Esophagus squamous epithelium (tissue), 5 donors: Measurements from ENCODE around the gene ZNRF3. TPM values are rescaled to one million over a fixed set of nuclear protein-coding genes. Genes with fewer than 3 reads are reported as not detected.

Source experiments
- DNase-seq: peaks from one replicate; lab custom pipeline; 2025; lab: John Stamatoyannopoulos, UW
- H3K27ac ChIP-seq, 4 donors: fragments of 200-600 bp; sonication (generic); one replicate each; pipeline ENCODE4 v1.5.1; 2016 to 2019; ENCODE audit warnings: mild to moderate bottlenecking in 1 of 4
- H3K27me3 ChIP-seq, 4 donors: fragments of 200-600 bp; sonication (generic); 1 replicate in 3 of 4; 2 replicates in 1 of 4; pipeline versions ENCODE4 v1.5.1 to v1.6.0; 2017 to 2021; ENCODE audit warnings: antibody characterized with exemption in 1 of 4
- H3K36me3 ChIP-seq, 3 donors: fragments of 200-600 bp; sonication (generic); one replicate each; pipeline ENCODE4 v1.5.1; 2016 to 2019
- H3K4me1 ChIP-seq, 3 donors: fragments of 200-600 bp; sonication (generic); one replicate each; pipeline ENCODE4 v1.5.1; 2017 to 2019
- H3K4me3 ChIP-seq, 4 donors: fragments of 200-600 bp; sonication (generic); 1 replicate in 3 of 4; 2 replicates in 1 of 4; pipeline ENCODE4 v1.5.1; 2016 to 2019; ENCODE audit warnings: mild to moderate bottlenecking in 2 of 4, moderate library complexity in 1 of 4
- H3K9me3 ChIP-seq, 3 donors: fragments of 200-600 bp; sonication (generic); one replicate each; pipeline ENCODE4 v1.5.1; 2016 to 2019
- POLR2A ChIP-seq, 4 donors: fragments of 450-650 bp; IDR thresholded peaks; one replicate each; pipeline ENCODE4 v1.6.1; 2017; ENCODE audit warnings: antibody characterized with exemption in 4 of 4, mild to moderate bottlenecking in 4 of 4, moderate library complexity in 3 of 4
- WGBS, 2 donors: methylation state at CpG; one replicate each; pipeline ENCODE4 v1.1.5; 2018; 5-methylcytosine and 5-hydroxymethylcytosine counted together
- intact Hi-C: fragments of 100-400 bp; cut with DNase I; formaldehyde crosslinking; loops from one replicate; pipeline ENCODE4 v1.15.0; 2022
- total RNA-seq, 4 donors: library from RNA; depleted of rRNA; stranded (reverse); fragments of >200 nt; gene quantifications; one replicate each; pipeline ENCODE4 v1.1.0, GENCODE V29; 2016
- TF ChIP-seq, protein P1 (sequence below), 6 experiments: fragments of 450-650 bp in 4 of 6; fragments of 200-600 bp in 2 of 6; sonication (generic) in 2 of 6; IDR thresholded peaks; one replicate each; pipeline ENCODE4 v1.5.1; 2016 to 2019; ENCODE audit warnings: antibody characterized with exemption in 6 of 6, mild to moderate bottlenecking in 4 of 6, moderate library complexity in 4 of 6
- donor health status: DM: yes; HTN: yes; CAD: no.

Gene ZNRF3
- total RNA-seq, 4 donors from 2014 or later = 6.6 to 10.9 (median 7.2) TPM

DNA sequence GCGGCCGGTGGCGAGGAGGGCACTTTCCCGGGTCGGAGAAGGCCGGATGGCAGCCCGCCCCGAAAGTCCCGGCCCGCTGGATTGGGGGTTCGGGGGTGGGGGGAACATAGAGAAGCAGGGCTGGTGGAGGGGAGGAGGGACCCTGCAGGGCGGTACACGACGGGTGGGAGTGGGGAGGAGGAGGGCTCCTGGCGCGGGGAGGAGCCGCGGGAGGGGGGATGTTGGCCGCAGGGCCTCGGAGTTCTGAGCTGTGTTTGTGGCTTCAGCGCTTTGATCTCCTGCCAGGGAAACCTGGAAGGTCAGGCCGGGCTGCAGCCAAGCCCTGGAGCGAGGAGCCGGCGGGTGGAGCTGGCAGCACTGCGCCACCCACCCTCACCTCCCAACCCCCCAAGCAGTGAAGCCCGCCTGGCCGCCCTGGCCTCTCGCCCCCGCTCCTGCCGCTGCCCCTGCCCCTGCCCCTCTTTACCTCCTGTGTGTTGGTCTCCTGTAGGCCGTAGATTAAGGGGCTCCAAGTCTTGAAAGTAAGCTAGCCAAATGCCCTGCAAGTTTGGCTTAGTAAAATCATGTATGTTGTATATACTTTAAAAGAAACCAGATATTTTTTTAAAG lies 147.3 kb downstream of the ZNRF3 start:
- H3K4me3 ChIP-seq = peak overlapping the region; percentile 18 to 71 (median 50)
- intact Hi-C loops = no loop called here
- 7 to 8% methylated on average over 8 to 16 of the region's 32 CpGs for WGBS, 2 donors

DNA sequence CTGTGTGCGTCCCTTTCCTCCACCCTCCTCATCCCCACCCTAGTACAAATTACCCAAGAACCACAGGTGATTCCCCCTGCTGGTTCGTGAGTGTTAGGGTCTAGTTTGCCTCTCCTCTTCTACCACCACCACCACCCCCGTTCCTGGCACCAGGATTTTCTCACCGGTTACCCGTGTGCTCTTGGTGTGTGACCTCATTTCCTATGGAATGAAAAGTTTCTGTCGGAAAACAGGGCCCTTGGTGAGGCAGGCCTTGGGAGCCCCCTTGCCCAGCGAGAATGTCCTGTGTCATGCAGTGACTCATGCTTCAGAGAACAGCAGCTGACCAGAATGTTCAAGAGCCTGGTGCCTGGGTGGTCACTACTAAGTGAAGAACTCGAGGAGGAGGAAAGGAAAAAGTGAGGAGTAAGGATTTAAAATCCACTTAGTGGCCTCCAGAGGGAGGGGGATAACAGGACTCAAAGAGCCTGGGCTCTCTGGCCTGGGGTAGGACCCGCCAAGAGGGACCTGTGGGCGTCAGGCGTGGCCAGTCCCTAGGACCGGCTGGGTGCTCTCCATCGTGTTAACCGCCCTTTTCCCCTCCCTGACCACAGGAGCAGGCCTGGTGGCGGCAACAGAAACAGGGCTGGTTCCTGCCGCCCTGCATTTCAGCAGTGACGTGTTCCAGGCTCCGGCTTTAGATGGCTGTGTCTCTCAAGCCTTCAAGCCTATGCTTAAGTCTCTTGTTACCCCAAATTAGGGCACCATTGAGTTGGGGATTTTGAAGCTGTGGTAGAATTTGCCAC lies 148.0 kb downstream of the ZNRF3 start:
- TF ChIP-seq POLR2A (IDR thresholded peaks at IDR 0.05) = peak in 1 of 4 donors; percentile 7
- TF ChIP-seq, protein P1, sequence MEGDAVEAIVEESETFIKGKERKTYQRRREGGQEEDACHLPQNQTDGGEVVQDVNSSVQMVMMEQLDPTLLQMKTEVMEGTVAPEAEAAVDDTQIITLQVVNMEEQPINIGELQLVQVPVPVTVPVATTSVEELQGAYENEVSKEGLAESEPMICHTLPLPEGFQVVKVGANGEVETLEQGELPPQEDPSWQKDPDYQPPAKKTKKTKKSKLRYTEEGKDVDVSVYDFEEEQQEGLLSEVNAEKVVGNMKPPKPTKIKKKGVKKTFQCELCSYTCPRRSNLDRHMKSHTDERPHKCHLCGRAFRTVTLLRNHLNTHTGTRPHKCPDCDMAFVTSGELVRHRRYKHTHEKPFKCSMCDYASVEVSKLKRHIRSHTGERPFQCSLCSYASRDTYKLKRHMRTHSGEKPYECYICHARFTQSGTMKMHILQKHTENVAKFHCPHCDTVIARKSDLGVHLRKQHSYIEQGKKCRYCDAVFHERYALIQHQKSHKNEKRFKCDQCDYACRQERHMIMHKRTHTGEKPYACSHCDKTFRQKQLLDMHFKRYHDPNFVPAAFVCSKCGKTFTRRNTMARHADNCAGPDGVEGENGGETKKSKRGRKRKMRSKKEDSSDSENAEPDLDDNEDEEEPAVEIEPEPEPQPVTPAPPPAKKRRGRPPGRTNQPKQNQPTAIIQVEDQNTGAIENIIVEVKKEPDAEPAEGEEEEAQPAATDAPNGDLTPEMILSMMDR (IDR thresholded peaks at IDR 0.05) = peak in 1 of 6 experiments; percentile 12
- H3K27ac ChIP-seq = peak overlapping the region; percentile 65 to 90 (median 83)
- 46 to 54% methylated on average over 11 to 16 of the region's 18 CpGs for WGBS, 2 donors
- H3K27me3 ChIP-seq = no peaks in the 10 kb centered on the region
- H3K4me1 ChIP-seq = peaks cover 18 to 37% (median 26%) of the 10 kb centered on the region in 3 donors
- no peak for DNase-seq
- no peaks in the 10 kb centered on the region for H3K36me3 ChIP-seq
- intact Hi-C loops = no loop called here
- peak overlapping the region in 3 of 4 donors; percentile 48 to 71 (median 51) for H3K4me3 ChIP-seq
- no peaks in the 10 kb centered on the region for H3K9me3 ChIP-seq

More for the DNA sequence above, 147.3 kb downstream of the ZNRF3 start:
- Histone ChIP-seq H3K9me3 (no peaks in the 10 kb centered on the region), H3K4me1 (peaks cover 18 to 37% (median 26%) of the 10 kb centered on the region in 3 donors), H3K27ac (peak overlapping the region; percentile 65 to 90 (median 83)), H3K36me3 (no peaks in the 10 kb centered on the region), H3K27me3 (no peaks in the 10 kb centered on the region)
- DNase-seq = no peak
- TF ChIP-seq POLR2A (IDR thresholded peaks at IDR 0.05) = no peak
- TF ChIP-seq, protein P1 (IDR thresholded peaks at IDR 0.05) = no peak

DNA sequence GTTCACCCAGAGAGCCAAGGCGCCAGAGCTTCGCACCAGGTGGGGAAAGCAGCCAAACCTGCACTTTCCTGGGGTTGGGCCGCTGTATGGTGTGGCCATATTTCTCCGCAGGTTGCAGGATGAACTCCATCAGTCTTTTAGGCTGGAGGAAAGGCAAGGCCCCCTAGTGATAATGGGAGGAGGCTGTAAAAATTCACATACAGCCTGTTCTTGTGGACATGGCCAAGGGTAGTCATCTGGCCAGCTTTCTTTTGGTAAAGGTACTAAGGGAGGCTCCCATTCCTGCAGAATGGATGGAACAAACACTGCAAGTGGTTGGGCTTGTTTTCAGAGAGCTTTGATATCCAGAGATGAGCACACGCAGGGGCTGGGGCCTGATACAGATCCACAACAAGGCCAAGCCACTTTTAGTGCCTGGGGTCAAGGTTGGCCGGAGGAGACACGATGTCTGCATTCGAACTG lies 148.7 kb downstream of the ZNRF3 start:
- TF ChIP-seq, protein P1 (IDR thresholded peaks at IDR 0.05) = no peak
- no peak for TF ChIP-seq POLR2A (IDR thresholded peaks at IDR 0.05)
- Histone ChIP-seq H3K27me3 (no peaks in the 10 kb centered on the region), H3K4me1 (peaks cover 18 to 37% (median 26%) of the 10 kb centered on the region in 3 donors), H3K4me3 (peak overlapping the region in 2 of 4 donors; percentile 9 to 71), H3K27ac (peak overlapping the region; percentile 65 to 90 (median 83)), H3K9me3 (no peaks in the 10 kb centered on the region), H3K36me3 (no peaks in the 10 kb centered on the region)
- WGBS, 2 donors = 78 to 80% methylated on average over 6 to 7 of the region's 8 CpGs
- no peak for DNase-seq
- intact Hi-C loops = no loop called here

DNA sequence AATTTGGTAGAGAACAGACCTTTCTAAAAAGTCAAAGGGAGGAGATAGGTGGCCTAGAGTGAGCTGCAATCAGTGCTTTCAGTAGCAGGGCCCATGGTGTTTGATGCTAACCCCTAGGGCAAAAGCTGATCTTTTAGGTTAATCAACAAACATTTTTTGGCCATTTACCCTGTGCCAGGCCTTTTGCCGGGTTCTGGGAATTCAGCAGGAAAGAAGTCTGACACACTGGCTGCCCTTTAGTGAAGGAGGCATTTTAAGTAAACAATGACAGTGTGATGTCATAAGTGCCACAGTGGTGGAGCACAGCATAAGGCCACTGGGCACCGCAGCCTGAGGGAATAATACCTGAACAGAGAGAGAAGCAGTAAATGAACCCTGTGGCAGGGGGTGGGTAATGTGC lies 149.2 kb downstream of the ZNRF3 start:
- no peak for DNase-seq
- no peak overlapping the region for H3K4me3 ChIP-seq
- WGBS, 2 donors = 56 to 60% methylated on average over 2 of the region's 2 CpGs

More for the DNA sequence above, 149.2 kb downstream of the ZNRF3 start:
- peak overlapping the region in 3 of 4 donors; percentile 78 to 90 (median 88) for H3K27ac ChIP-seq
- intact Hi-C loops = no loop called here
- peaks cover 18 to 37% (median 26%) of the 10 kb centered on the region in 3 donors for H3K4me1 ChIP-seq
- TF ChIP-seq, protein P1 (IDR thresholded peaks at IDR 0.05) = no peak
- TF ChIP-seq POLR2A (IDR thresholded peaks at IDR 0.05) = no peak
- H3K27me3 ChIP-seq = no peaks in the 10 kb centered on the region
- no peaks in the 10 kb centered on the region for H3K9me3 ChIP-seq
- no peaks in the 10 kb centered on the region for H3K36me3 ChIP-seq
